ENCODE results near the gene SSRP1. TPM values are rescaled to one million over a fixed set of nuclear protein-coding genes. Genes with fewer than 3 reads are reported as not detected.

SSRP1 gene
- polyA plus RNA-seq, 2 of the 4 experiments (the other 2 are of a cell fraction): 288 to 357 TPM

GRCh38 chr11:57345555-57346211 is 10.0 kb upstream of the SSRP1 start (continued):
- no peak for TF ChIP-seq BCL3 (IDR thresholded peaks at IDR 0.05)
- no peak for TF ChIP-seq JUNB (IDR thresholded peaks at IDR 0.05)

GRCh38 chr11:57344826-57345225 is 9.1 kb upstream of the SSRP1 start:
- Histone ChIP-seq H3K9me3 (no peaks in the 10 kb centered on the region), H3K4me2 (no peak overlapping the region), H3K4me3 (no peak overlapping the region), H3K27ac (peak overlapping the region; percentile 50 to 75; a peak in 5 of 6 replicates), H3K4me1 (peaks cover 17% of the 10 kb centered on the region)
- ChIA-PET CTCF (interaction anchor here (1.2 to 13.0 kb wide), 12 partner anchors 10 to 299 kb away, joined by 3 to 139 read pairs (median 9); partner anchors contain the start of genes SSRP1 and TIMM10), POLR2A (no interaction called here)
- FAIRE-seq (no peak), DNase-seq (ENCODE audit: low read depth in 1 of 2, low spot score in 1 of 2) (no peak), ATAC-seq (no peak)
- WGBS (ENCODE audit: missing lambda C conversion rate): 91% methylated on average over 10 of the region's 10 CpGs
- TF ChIP-seq JUNB (IDR thresholded peaks at IDR 0.05) (no peak), ELK1 (IDR thresholded peaks at IDR 0.05; ENCODE audit: low read depth, low read length) (no peak), CEBPB (IDR thresholded peaks at IDR 0.05) (no peak), HOXB5 (CRISPR knock-in tag; IDR thresholded peaks at IDR 0.05) (no peak), FOSB (CRISPR knock-in tag; IDR thresholded peaks at IDR 0.05) (no peak), PBX3 (IDR thresholded peaks at IDR 0.05) (no peak)

GRCh38 chr11:57343825-57344224 is 8.1 kb upstream of the SSRP1 start:
- Histone ChIP-seq H3K4me3 (no peak overlapping the region), H3K4me2 (no peak overlapping the region), H3K27ac (no peak overlapping the region), H3K4me1 (peaks cover 12% of the 10 kb centered on the region), H3K9me3 (no peaks in the 10 kb centered on the region)
- no peak for ATAC-seq
- FAIRE-seq: no peak
- CTCF ChIA-PET: interaction anchor here (0.5 to 13.0 kb wide), 10 partner anchors 14 to 1170 kb away, joined by 3 to 139 read pairs (median 16); partner anchors contain the start of gene TIMM10
- DNase-seq (ENCODE audit: low read depth in 1 of 2, low spot score in 1 of 2): no peak
- WGBS (ENCODE audit: missing lambda C conversion rate): 87% methylated on average over 7 of the region's 7 CpGs
- POLR2A ChIA-PET: no interaction called here
- no peak for TF ChIP-seq CBX8 (IDR thresholded peaks at IDR 0.05)
- no peak for TF ChIP-seq ZC3H11A (IDR thresholded peaks at IDR 0.05)
- no peak for TF ChIP-seq GATA3 (IDR thresholded peaks at IDR 0.05; ENCODE audit: borderline replicate concordance)
- TF ChIP-seq MAZ (IDR thresholded peaks at IDR 0.05; ENCODE audit: borderline replicate concordance, low read depth, low read length): no peak
- TF ChIP-seq USF2 (IDR thresholded peaks at IDR 0.05): no peak
- TF ChIP-seq HOXB5 (CRISPR knock-in tag; IDR thresholded peaks at IDR 0.05): no peak
- no peak for TF ChIP-seq BCL3 (IDR thresholded peaks at IDR 0.05)
- TF ChIP-seq RARB (CRISPR knock-in tag; IDR thresholded peaks at IDR 0.05): no peak
- TF ChIP-seq EHF (CRISPR knock-in tag; IDR thresholded peaks at IDR 0.05): no peak
- no peak for TF ChIP-seq ATOH8 (CRISPR knock-in tag; IDR thresholded peaks at IDR 0.05; ENCODE audit: low read depth)
- TF ChIP-seq JUNB (IDR thresholded peaks at IDR 0.05): no peak
- no peak for TF ChIP-seq ZSCAN20 (CRISPR knock-in tag; IDR thresholded peaks at IDR 0.05)
- TF ChIP-seq HMGXB4 (CRISPR knock-in tag; IDR thresholded peaks at IDR 0.05; ENCODE audit: borderline replicate concordance): no peak
- no peak for TF ChIP-seq CBX2 (IDR thresholded peaks at IDR 0.05; ENCODE audit: borderline replicate concordance, low read depth)
- no peak for TF ChIP-seq CEBPB (IDR thresholded peaks at IDR 0.05)
- no peak for TF ChIP-seq RNF2 (IDR thresholded peaks at IDR 0.05; ENCODE audit: borderline replicate concordance, low read depth)
- TF ChIP-seq REST (IDR thresholded peaks at IDR 0.05): no peak

Measured in A549 (cell line).